T-helper 2 cell (primary cell): ENCODE measurements around the gene NLGN2.

Experiments
- DNase-seq, 5 experiments: peaks; one replicate each; pipeline versions ENCODE4 v3.0.0 to v3.0.0-alpha.2; 2012 to 2022

The NLGN2 gene

DNA sequence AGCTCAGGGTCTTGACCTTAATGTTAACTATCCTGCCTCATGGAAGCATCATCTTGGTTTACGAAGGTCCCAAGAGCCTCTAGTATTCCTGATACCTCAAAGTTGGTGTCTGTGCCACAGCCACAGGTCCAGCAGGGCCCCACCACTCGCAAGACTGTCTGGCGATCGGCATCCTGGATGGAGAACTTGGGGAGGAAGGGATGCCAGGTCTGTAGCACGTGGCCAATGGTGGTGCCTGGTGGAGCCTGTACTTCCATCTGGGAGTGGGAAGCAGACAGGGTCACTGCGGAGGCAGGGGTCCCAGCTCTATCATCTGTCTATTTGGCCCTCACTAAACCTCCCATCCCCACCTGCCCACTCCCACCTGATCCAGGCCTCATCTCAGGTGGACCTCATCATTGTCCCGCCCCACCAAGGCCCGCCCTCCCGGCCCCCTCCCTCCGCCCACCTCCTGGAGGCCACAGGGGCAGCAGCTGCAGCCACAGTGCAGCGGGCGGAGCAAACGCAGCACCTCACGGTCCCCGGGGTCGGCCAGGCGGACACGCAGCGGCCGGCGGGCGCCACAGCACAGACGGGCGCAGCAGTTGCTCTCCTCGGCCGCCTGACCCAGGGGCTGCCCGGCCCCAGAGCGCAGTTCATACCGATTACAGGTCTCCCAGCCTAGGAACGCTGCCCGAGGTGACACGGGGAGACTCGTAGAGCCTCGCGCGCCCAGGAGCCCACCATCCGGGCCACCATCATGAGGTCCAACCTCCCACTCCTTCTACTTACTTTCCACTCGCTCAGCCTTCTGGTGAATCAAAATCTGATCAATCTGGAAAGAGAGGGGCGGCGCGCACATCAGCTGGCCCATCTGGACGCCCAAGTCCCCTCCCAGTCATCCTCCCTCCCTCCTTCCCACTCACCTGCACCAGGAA lies 14.7 kb upstream of the NLGN2 start:
- no peak for DNase-seq

DNA sequence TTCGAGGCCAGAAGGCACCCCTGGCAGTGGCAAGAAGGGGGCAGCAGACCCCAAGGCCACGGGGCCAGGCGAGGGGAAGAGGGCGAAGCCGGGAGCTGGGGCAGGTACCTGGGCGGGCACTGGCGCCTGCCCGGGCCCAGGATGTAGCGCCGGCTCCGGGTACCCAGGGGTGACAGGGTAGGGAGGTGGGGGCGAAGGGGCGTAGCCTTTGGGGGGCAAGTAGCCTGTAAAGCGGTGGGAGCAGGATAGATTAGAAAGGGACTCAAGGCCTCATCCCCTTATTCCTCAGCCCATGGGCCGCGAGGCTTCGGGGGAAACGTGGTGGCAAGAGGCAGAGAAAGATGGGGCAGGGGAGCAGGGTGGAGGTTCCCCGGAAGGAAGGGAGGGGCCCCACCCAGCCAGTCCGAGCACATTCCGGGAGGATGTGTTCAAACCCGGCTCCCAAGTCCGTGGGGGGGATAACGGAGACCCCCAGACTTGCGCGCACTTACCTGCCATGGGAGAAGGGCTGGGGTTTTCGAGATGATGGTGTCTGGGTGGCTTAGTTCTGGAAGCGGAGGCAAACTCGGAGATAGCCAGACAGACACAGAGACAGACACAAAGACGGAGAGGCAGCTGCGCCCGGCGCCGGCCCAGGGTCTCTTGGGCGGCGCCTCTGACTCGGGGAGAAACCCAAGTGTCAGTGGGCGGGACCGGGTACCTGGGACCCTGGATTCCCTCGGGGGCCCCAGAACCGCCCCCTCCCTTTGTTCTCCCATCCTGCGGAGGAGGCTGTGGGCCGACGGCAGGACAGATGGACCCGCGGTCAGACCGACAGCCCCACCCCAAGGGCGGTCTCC lies 13.8 kb upstream of the NLGN2 start:
- DNase-seq, result peak; percentile 37 to 72 (median 59)

DNA sequence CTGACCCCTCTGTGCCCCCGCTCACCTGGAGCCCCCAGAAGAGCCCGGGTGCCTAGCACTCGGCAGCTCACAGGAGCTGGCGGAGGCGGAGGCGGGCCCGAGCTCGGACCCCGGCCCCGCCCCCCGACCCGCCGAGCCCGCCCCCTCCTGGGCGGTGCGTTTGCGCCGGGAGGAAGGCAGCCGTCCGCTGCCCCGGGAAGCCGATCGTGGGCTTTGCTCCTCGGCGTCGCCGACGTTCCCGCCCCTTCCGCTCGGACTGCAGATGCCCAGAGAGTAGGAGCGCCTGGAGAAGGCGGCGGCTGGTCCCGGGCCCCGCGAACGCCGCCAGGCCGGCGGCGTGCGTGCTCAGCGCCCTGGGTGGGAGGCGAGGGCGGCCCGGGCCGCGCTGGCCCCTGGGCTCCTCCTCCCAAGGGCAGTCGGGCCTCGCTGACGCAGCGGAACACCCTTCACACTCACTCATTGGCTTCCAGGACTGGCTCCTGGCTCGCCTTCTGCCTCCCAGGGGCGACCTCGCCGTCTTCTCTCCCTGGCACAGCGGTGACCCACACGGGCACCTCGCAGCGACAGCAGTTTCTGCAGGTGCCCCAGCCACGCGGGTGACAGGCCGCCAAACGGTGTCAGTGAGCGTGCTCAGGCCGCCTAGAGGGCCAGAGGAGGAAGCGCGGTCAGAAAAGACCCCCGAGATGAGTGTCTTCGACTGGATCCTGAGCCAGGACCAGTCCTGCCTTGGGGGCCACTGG lies 13.0 kb upstream of the NLGN2 start, which contains the start of gene PLSCR3:
Gene PLSCR3, minus strand, starts transcription at position 74 of the 740 bp plus-strand sequence. CDS start 415 bp downstream, outside the sequence.
- peak; percentile 71 to 81 (median 74) for DNase-seq

DNA sequence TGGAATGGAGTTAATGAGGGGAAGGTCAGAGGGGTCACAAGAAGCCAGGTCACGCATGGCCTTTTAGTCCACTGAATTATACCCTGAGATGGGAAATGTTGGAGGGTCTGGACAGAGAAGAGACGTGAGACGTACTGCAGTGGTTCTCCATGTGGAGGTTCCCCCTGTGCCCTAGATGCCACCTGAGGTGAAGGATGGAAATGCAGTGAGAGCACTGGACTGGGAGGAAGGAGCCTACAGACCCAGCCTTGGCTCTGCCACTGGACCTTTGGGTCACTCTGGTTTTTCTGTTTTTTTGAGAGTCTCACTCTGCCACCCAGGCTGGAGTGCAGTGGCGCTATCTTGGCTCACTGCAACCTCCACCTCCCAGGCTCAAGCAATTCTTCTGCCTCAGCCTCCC lies 11.5 kb upstream of the NLGN2 start:
- no peak for DNase-seq

DNA sequence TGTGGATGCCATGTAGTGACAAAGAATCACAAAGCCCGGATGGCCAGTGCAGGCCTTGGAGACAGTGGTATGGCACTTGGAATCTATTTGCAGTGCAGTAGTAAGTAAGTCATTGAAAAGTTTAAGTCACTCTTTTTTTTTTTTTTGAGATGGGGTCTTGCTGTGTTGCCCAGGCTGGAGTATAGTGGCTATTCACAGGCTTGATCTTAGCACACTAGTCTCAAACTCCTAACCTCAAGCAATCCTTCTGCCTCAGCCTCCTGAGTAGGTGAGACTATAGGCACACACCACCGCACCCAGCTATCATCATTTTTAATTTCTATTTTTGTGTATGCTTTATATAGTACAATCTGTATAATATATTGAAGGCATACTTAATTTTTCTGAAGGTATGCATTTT lies 9.0 kb upstream of the NLGN2 start:
- DNase-seq, result no peak

DNA sequence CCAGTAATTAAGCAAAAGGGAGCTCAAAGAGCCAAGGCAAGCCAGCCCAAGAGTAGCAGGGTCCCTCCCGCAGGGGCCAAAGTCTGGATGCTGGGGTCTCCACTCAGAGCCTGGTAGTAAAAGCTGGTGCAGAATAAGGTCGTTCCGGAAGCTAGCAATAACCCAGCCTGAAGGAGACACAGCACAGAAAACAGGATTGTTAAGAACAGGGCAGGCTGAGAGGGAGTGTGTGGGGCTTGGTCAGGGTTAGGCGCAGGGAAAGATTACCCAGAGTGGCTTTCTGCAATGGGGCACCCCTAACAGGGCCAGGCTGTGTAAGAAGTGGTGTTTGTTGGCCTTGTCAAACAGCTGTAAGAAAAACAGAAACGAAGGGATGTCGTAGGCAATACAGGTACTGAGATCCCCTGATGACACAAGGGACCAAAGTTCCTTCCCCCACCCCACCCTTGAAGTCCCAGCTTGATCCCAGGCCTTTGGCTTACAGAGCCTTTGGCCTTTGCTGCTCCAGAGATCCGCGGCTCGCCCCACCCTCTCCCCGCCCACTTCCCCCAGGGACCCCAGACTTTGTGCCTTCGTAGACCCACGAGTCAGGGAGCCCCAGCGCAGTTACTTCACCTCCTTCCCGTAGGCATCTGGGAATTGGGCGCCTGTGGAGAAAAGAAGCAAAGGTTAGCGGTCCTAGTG lies 4.5 kb upstream of the NLGN2 start:
- peak in 1 of 5 experiments; percentile 24 for DNase-seq

DNA sequence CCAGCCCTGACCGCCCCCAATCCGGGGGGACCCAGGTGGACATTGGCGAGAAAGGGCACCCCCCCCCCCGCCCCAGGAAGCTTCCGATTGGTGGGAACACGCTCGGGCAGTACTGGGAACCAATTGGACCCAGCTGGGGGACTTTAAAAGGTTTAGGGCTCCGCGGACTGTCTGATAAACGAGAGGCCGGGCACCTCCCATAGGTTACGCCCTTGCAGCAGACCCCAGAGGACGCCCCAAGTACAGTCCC lies 4.0 kb upstream of the NLGN2 start:
- no peak for DNase-seq

DNA sequence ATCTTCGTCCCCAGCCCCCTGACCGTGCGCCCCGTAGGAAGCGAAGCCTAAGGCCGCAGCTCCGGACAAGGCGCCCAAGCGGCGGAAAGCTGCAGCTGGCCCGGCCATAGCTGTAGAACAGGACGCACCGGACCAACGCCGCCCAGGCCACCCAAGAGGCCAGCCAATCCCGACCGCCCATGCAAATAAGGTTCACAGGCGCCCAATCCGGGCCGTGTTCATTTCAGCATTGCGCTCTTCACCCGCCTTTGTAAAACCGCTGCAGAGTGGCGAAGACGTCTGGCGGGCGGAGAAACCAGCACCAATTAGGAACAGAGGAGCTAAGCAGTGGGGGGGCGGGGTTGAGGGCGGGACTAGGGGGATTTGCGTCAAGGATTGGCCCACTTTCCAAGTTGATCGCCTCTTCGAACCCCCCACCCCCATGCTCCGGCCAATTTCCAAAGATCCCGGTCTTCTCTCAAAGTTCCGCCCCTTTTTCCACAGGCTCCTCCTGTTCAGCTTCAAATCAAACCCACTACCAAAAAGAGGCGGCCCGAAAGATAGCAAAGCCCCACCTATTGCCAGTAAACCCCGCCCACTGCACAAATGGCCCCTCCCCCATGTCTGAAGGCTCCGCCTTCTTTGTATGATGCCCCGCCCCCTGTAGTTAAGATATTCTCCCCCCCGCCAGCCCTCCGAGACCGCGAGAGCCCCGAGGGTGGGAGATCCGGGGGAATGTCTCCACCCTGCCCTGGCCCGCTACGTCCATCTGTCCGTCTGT lies 3.5 kb upstream of the NLGN2 start, which contains the start of gene TMEM256:
Gene TMEM256, minus strand, starts transcription at position 121 of the 760 bp plus-strand sequence. Its CDS starts 13 bp downstream, at position 108.
- peak; percentile 90 to 99 (median 92) for DNase-seq

DNA sequence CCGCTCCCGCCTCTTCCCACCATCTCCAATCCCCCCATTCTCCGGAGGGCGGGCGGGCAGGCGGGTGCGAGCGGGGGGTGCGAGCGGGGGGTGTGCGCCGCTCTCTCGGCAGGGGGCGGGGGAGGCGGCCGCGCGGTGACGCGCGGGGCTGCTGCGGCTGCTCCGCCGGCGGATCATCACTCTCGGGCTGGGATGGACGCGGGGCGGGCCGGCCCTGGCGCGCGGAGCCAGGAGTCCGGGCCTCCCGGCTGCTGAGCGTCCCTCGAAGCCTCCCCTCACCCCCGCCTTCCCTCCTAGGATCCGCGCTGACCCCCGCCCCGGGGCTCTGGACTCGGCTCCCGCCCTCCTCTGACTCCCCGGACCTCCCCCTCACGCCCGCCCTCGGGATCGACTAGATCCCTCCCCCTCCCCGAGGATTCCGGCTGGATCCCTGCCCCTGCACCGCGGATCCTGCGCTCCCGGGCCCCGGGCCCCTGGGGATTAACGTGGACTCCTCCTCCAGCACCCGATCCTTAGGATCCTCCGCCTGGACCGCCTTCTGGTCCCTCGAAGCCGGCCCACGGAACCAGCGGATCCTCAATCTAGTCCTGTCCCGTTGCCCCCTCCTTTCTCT lies 2.8 kb upstream of the NLGN2 start:
- peak in 4 of 5 experiments; percentile 49 to 78 (median 68) for DNase-seq

DNA sequence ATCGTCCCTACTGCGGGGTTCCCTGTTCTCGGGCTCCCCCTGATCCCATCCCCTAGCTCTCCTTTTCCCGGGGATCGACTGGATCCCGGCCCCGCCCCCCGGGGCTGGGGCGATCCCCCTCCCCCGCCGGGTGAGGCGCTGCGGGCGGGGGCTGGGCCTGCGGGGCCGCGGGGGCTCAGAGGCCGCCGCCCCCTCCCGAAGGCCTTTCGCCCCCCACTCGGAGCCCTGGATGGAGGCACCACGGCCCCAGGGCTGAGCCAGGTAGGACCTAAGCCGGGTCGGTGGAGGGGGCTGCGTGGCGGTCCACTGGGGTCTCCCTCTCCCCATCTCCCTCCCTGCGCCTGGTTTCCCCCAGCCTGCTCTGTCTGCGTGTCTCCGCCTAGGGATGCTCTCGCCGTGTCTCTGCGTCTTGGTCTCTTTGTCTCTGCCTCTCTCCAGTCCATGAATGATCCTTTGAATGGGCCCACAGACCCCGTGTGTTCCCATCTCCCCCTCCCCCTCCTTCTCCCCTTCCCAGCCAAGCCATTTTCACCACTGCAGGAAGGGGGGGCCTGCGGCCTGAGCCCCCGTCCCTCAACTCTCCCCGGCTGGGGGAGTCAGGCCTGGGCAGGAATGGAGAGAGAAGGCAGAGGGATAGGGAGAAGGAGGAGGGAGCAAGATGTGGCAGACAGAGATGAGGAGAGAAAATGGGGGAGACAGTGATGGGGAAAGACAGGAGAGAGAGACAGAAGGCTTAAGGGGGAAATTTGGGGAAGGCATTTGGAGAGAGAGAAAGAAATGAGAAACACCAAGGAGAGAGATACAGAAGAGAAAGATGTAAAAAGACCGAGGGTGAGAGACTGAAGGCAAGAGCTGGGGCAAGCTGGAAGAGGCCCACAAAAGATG lies 2.1 kb upstream of the NLGN2 start:
- DNase-seq, result no peak

DNA sequence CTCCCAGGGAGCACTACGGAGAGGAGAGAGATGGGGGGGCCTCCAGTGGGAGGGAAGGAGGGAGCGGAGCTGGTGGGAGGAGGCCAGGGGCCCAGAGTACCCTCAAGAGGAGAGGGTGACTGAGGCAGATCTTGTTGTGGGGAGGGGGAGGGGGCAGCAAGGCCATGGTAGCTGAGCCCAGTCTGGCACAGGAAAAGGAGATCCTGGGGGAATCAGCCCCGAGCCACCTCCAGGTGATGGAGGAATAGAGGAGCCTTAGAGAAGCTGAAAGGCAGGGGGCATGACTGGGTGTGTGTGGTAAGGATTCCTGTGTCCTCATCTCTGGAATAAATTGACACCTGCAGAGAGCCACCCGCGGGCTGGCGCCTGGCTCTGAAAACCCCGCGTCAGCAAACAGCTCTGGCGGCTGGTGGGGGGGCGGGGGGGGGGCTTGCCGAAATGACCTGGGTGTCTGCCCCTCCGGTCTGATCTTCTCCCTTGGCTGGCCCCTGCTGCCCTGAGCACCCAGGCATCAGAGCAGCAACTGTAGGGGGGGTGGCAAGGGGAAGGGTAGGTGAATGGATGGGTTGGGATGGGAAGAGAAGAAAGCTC lies 1.3 kb upstream of the NLGN2 start:
- no peak for DNase-seq

DNA sequence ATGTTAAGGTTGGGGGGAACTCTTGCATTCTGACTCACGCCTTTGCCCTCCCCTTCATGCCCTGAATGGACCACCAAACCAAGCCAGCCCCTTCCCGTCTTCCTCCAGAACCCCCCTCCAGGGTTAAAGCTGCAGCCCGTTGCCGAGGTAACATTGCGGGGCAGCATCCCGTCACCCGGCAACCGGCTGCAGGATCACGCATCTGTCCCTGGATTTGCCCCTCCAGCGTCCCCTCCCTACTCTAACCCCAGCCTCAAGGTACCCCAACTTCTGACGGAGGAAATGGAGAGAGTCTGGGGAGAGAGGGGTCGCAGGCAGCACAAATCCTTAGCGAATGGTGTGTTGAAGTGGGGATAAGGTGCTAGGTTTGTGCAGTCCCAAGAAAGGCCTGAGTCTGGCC lies 563 bp upstream of the NLGN2 start:
- no peak for DNase-seq

DNA sequence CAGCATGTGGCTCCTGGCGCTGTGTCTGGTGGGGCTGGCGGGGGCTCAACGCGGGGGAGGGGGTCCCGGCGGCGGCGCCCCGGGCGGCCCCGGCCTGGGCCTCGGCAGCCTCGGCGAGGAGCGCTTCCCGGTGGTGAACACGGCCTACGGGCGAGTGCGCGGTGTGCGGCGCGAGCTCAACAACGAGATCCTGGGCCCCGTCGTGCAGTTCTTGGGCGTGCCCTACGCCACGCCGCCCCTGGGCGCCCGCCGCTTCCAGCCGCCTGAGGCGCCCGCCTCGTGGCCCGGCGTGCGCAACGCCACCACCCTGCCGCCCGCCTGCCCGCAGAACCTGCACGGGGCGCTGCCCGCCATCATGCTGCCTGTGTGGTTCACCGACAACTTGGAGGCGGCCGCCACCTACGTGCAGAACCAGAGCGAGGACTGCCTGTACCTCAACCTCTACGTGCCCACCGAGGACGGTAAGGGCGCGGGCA lies 645 bp downstream of the NLGN2 start:
- peak in 2 of 5 experiments; percentile 38 to 50 for DNase-seq

DNA sequence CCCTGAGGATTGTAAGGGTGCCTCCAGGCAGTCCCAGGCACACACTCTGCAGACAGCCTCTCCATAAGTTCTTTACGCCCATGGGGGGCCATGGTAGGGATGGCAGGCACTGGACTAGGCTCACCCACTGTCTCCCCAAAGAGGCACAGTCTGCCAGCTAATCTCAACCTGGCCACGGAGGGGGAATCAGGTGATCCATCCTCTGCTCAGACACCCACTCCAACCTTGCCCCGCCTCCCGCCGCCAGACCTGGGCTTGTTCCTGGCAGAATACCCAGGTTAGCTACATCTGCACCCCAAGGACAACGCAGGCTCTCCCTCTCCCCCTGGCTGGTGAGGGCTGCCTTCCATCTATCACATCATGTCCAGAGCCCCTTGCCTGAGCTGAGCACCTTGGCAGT lies 1.2 kb downstream of the NLGN2 start:
- no peak for DNase-seq

DNA sequence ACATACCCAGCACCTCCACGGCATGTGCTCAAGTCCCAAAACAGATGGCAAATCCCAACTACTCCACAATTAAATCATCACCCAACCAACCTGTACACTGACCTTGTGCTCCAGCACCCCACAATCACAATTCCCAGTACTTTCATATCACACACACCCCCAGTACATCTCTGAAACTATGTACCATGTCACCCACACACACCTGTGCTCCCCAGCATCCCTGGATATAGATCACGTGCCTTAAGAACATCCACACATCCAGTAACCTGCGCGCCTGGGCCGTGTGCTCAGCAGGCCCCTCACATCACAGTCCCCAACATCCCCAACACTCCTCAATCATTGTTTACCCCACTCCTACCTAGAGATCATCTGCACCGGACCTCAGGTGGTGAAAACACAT lies 2.1 kb downstream of the NLGN2 start:
- no peak for DNase-seq

DNA sequence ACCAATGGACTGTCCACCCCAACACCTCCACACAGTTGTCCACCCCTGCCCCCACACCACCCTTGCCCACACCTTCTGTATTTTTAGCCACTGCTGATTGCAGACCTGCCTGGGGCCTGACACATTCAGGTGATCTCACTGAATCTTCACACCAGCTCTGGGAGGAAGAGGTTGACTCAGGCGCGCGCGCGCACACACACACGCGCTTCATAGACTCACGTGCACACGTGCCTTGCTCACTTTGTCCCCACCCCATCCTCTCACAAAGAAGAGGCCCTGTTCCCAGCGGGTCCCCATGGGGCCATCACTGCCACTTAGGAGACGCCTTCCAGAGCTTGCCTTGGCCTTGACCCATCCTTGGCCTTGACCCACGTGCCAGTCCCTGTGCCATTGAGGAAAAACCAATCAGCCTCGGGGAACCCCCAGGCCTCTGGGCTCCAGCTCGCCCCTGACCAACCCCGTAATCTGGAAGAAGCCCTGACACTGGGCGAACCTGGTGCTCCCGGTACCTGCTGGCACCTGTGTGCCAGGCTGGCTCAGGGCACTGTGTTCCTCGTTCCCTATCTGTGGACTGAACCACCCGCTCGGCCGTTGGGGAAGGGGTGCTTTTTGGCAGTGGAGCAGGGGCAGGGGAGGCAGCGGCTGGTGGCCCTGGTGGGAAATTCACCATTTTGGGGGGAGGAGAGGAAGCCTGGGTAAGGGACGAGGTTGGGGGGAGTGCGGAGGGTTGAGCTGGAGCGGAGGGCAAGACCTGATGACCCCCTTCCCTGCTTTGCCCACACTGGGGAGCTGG lies 3.2 kb downstream of the NLGN2 start:
- peak in 1 of 5 experiments; percentile 34 for DNase-seq

DNA sequence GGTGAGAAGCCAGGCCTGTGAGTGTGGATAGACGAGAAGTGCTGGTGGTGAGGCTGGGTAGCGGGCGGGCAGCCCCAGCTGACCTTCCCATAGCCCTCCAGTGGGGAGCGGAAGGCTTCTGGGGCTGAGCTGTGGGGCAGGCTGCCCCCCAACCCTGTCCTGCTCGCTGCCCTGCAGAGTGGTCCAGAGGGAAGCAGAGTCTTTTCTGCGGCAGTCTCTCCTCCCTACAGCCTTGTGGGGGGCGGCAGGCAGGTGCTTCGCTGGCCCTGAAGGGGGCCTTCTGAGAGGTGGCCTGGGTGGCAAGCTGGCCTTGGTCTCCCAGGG lies 3.7 kb downstream of the NLGN2 start:
- DNase-seq, result no peak

DNA sequence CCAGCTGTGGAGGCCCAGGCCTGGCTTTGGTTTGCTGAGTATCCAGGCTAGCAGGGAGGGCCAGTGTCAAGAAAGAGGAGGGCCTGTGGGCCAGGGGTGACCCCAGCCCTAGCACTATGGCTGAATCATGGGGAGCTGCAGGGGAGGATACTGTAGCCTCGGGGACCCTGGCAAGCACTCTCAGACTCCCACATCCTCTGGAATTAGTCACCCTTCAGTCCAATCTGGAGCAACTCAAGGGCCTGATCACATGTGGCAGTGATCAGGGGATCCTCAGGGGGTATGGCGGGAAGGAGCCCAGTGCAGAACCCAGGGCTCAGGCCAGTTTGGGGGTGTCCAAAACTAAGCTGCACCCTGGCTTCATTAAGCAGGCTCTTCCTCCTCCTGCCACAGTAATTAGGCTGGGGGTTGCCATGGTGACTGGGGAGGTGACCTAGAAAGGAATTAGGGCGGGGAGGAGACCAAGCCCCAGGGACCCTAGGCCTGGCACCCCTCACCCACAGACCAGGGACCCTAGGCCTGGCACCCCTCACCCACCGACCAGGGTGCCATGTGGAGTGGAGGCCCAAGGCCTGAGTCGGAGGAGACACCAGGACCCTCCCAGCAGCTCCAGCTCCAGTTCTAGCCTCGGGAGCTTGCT lies 5.8 kb downstream of the NLGN2 start:
- DNase-seq, result no peak
